CD4-positive, alpha-beta T cell (primary cell): ENCODE results near the gene PRMT1. TPM values are rescaled to one million over a fixed set of nuclear protein-coding genes. Genes with fewer than 3 reads are reported as not detected.

Experiments
- ATAC-seq: fragments of 200-7000 bp; cut with Tn5 transposase; one replicate; pipeline ENCODE4 v1.10.0; 2022; ENCODE audit warnings: mild to moderate bottlenecking; ENCODE audit not compliant: poor library complexity
- CTCF ChIA-PET: fragments of 350-600 bp; sonication (Branson Sonifier 250); formaldehyde crosslinking; loops from one replicate; lab custom pipeline; 2021; ENCODE audit warnings: antibody characterized with exemption, inconsistent platforms; lab: Charles Lee
- POLR2A ChIA-PET: fragments of 350-600 bp; sonication (Branson Sonifier 250); formaldehyde crosslinking; loops from one replicate; lab custom pipeline; 2021; ENCODE audit warnings: antibody characterized with exemption, inconsistent platforms; lab: Charles Lee
- DNase-seq, 14 experiments: peaks; one replicate each; pipeline ENCODE4 v3.0.0-alpha.2; 2013 to 2020; ENCODE audit warnings: mixed read lengths in 2 of 14
- H3K27ac ChIP-seq, 2 donors: one replicate each; pipeline versions ENCODE4 v1.5.1 to v1.7.0; 2013; ENCODE audit warnings: low read length in 2 of 2, low read depth in 1 of 2, mild to moderate bottlenecking in 1 of 2
- H3K27me3 ChIP-seq, 2 experiments: 1 replicate in 1 of 2; 2 replicates in 1 of 2; pipeline versions ENCODE4 v1.6.1 to v1.7.0; 2013; ENCODE audit warnings: low read length in 2 of 2, control low read depth in 1 of 2, mild to moderate bottlenecking in 1 of 2, moderate library complexity in 1 of 2; ENCODE audit not compliant: insufficient read depth in 2 of 2, control insufficient read depth in 1 of 2
- H3K36me3 ChIP-seq: one replicate; pipeline ENCODE4 v1.6.1; 2013; ENCODE audit warnings: low read length, control low read depth; ENCODE audit not compliant: insufficient read depth
- H3K4me1 ChIP-seq: one replicate; pipeline ENCODE4 v1.6.1; 2013; ENCODE audit warnings: low read length, control low read depth; ENCODE audit not compliant: insufficient read depth
- H3K4me3 ChIP-seq: one replicate; pipeline ENCODE4 v1.5.1; 2013; ENCODE audit warnings: mild to moderate bottlenecking, low read length, moderate library complexity
- H3K9me3 ChIP-seq, 2 experiments: 1 replicate in 1 of 2; 2 replicates in 1 of 2; pipeline versions ENCODE4 v1.6.1 to v1.7.0; 2013; ENCODE audit warnings: low read length in 2 of 2, mild to moderate bottlenecking in 2 of 2, control low read depth in 1 of 2, moderate library complexity in 1 of 2; ENCODE audit not compliant: control insufficient read depth in 1 of 2, insufficient read depth in 1 of 2
- H3K27ac Mint-ChIP-seq: one replicate; pipeline ENCODE4 v1.8.0; 2020; ENCODE audit warnings: mixed read lengths
- H3K27me3 Mint-ChIP-seq: one replicate; pipeline ENCODE4 v1.8.0; 2021; ENCODE audit warnings: mixed read lengths
- H3K36me3 Mint-ChIP-seq: one replicate; pipeline ENCODE4 v1.8.0; 2021; ENCODE audit warnings: low read depth, mixed read lengths
- H3K4me1 Mint-ChIP-seq: one replicate; pipeline ENCODE4 v1.8.0; 2021; ENCODE audit warnings: low read depth, mixed read lengths
- H3K4me3 Mint-ChIP-seq: one replicate; pipeline ENCODE4 v1.8.0; 2020; ENCODE audit warnings: mild to moderate bottlenecking, mixed read lengths
- H3K9me3 Mint-ChIP-seq: one replicate; pipeline ENCODE4 v1.8.0; 2020; ENCODE audit warnings: mixed read lengths
- CTCF ChIP-seq: fragments of 200-600 bp; IDR thresholded peaks from one replicate; pipeline ENCODE4 v1.8.0; 2022; ENCODE audit warnings: antibody characterized with exemption, mild to moderate bottlenecking
- intact Hi-C, 2 experiments: fragments of 100-400 bp; cut with DNase I in 1 of 2; cut with micrococcal nuclease in 1 of 2; formaldehyde crosslinking; loops; one replicate each; pipeline versions ENCODE4 v1.15.1 to v1.9.0; 2023 to 2025; cut with DNase I, micrococcal nuclease
- total RNA-seq, 174 experiments: library from RNA in 2 of 174; stranded (reverse) in 2 of 174; gene quantifications; one replicate each; pipeline ENCODE4 v1.2.3 and lab custom pipeline; 2021 to 2026

The PRMT1 gene
- total RNA-seq, 2 experiments from 2014 or later = 41.5 to 46.4 TPM

GRCh38 chr19:49705919-49706318 is 28.8 kb downstream of the PRMT1 start:
- peaks cover 0 to 4% of the 10 kb centered on the region in 2 experiments for H3K27me3 ChIP-seq
- H3K27ac ChIP-seq = no peak overlapping the region
- H3K36me3 ChIP-seq = no peaks in the 10 kb centered on the region
- no peak for ATAC-seq
- Mint-ChIP-seq H3K4me3 (no peak overlapping the region), H3K27me3 (peaks cover 7% of the 10 kb centered on the region), H3K27ac (no peak overlapping the region), H3K4me1 (no peaks in the 10 kb centered on the region), H3K9me3 (no peaks in the 10 kb centered on the region), H3K36me3 (no peaks in the 10 kb centered on the region)
- intact Hi-C loops = no loop called here
- POLR2A ChIA-PET = no interaction called here
- no peak overlapping the region for H3K4me3 ChIP-seq
- no peak for TF ChIP-seq CTCF
- no peaks in the 10 kb centered on the region for H3K9me3 ChIP-seq
- CTCF ChIA-PET = no interaction called here
- no peak for DNase-seq
- H3K4me1 ChIP-seq = no peaks in the 10 kb centered on the region

DNA sequence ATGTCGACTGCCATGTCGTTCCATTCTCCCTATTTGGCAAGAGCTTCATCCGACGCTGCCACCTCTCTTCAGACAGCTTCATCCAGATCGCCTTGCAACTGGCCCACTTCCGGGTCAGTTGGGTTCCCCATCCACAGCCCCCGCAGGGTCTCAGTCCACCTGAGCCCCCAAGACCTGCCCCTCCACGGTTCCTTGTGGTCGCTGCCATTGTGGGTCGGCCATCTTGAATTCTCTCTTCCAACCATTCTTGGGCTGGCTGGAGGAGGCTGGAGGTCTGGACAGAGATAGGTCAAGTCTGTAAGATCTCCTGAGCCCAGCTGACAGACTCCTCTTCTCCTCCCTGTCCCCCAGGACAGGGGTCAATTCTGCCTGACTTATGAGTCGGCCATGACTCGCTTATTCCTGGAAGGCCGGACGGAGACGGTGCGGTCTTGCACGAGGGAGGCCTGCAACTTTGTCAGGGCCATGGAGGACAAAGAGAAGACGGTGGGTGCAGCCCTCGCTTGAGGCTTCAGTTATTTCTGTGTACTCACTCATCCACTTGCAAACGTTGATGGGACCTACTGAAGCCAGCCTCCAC is 33.4 kb downstream of the PRMT1 start:
- DNase-seq = no peak
- no peaks in the 10 kb centered on the region for H3K9me3 ChIP-seq
- no peaks in the 10 kb centered on the region for H3K27me3 ChIP-seq
- no peak overlapping the region for H3K4me3 ChIP-seq
- intact Hi-C loops = no loop called here
- H3K4me3 Mint-ChIP-seq = no peak overlapping the region
- no peaks in the 10 kb centered on the region for H3K4me1 ChIP-seq
- H3K4me1 Mint-ChIP-seq = no peaks in the 10 kb centered on the region
- H3K36me3 Mint-ChIP-seq = no peaks in the 10 kb centered on the region
- ChIA-PET CTCF (no interaction called here), POLR2A (no interaction called here)
- H3K9me3 Mint-ChIP-seq = no peaks in the 10 kb centered on the region
- TF ChIP-seq CTCF = no peak
- H3K27ac ChIP-seq = no peak overlapping the region
- no peak overlapping the region for H3K27ac Mint-ChIP-seq
- no peaks in the 10 kb centered on the region for H3K27me3 Mint-ChIP-seq
- ATAC-seq = no peak
- H3K36me3 ChIP-seq = no peaks in the 10 kb centered on the region

DNA sequence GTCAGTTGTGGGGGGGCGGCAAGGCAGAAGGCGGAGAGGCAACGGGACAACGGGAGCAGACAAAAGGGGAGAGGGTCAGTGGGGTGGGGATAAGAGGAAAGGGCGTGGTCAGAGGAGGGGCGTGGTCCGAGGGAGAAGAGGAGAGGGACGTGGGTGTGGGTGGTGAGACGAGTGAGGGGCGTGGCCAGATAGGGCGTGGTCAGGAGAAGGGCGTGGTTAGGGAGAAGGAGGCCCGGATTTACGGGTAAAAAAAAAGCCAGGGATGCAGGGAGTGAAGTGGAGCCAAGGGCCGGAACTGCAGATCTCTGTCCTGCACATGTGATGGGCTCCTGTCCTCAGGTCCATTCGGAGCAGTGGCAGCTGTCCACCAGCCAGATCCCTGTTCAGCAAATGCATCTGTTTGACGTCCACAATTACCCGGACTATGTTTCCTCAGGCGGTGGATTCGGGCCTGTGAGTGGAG is 35.4 kb downstream of the PRMT1 start:
- TF ChIP-seq CTCF = no peak
- intact Hi-C loops = no loop called here
- no peaks in the 10 kb centered on the region for H3K27me3 ChIP-seq
- H3K27ac ChIP-seq = no peak overlapping the region
- no peak overlapping the region for H3K4me3 ChIP-seq
- ChIA-PET CTCF (no interaction called here), POLR2A (no interaction called here)
- H3K4me1 ChIP-seq = peaks cover 4% of the 10 kb centered on the region
- Mint-ChIP-seq H3K36me3 (no peaks in the 10 kb centered on the region), H3K27ac (no peak overlapping the region), H3K4me1 (peaks cover 3% of the 10 kb centered on the region), H3K27me3 (no peaks in the 10 kb centered on the region), H3K9me3 (no peaks in the 10 kb centered on the region), H3K4me3 (no peak overlapping the region)
- DNase-seq (peak in 1 of 14 experiments; percentile 42), ATAC-seq (no peak)
- H3K36me3 ChIP-seq = no peaks in the 10 kb centered on the region
- H3K9me3 ChIP-seq = no peaks in the 10 kb centered on the region
